H7 (cell line): ENCODE measurements around the gene C9orf72. TPM values are rescaled to one million over a fixed set of nuclear protein-coding genes. Genes with fewer than 3 reads are reported as not detected.
"Not testable (repeated sequence)": the region's sequence is repeated elsewhere in the genome, so short reads cannot be mapped to it uniquely, and the experiment has no call there.

Source experiments
- DNase-seq: peaks from one replicate; pipeline ENCODE4 v3.0.0; 2012
- H3K27me3 ChIP-seq: 2 replicates; pipeline ENCODE4 v1.6.0; 2011; ENCODE audit warnings: mild to moderate bottlenecking, low read length; ENCODE audit not compliant: control insufficient read depth, insufficient read depth
- H3K36me3 ChIP-seq: replicated peaks from 2 replicates; pipeline ENCODE4 v1.5.1; 2011; ENCODE audit warnings: low read length; ENCODE audit not compliant: control insufficient read depth, insufficient read depth
- H3K4me3 ChIP-seq: 2 replicates; pipeline ENCODE4 v1.5.1; 2011; ENCODE audit warnings: low read depth, mild to moderate bottlenecking, control low read depth, low read length, moderate library complexity; ENCODE audit not compliant: insufficient read depth
- total RNA-seq: library from RNA; depleted of rRNA; stranded (reverse); fragments of >200 nt; shearing (Covaris generic); gene quantifications from 2 replicates; pipeline ENCODE4 v1.2.3, GENCODE V29; 2014; rRNA removed

The C9orf72 gene, protein sequence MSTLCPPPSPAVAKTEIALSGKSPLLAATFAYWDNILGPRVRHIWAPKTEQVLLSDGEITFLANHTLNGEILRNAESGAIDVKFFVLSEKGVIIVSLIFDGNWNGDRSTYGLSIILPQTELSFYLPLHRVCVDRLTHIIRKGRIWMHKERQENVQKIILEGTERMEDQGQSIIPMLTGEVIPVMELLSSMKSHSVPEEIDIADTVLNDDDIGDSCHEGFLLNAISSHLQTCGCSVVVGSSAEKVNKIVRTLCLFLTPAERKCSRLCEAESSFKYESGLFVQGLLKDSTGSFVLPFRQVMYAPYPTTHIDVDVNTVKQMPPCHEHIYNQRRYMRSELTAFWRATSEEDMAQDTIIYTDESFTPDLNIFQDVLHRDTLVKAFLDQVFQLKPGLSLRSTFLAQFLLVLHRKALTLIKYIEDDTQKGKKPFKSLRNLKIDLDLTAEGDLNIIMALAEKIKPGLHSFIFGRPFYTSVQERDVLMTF
- total RNA-seq, result 16.5 and 27.6 TPM in 2 replicates

DNA sequence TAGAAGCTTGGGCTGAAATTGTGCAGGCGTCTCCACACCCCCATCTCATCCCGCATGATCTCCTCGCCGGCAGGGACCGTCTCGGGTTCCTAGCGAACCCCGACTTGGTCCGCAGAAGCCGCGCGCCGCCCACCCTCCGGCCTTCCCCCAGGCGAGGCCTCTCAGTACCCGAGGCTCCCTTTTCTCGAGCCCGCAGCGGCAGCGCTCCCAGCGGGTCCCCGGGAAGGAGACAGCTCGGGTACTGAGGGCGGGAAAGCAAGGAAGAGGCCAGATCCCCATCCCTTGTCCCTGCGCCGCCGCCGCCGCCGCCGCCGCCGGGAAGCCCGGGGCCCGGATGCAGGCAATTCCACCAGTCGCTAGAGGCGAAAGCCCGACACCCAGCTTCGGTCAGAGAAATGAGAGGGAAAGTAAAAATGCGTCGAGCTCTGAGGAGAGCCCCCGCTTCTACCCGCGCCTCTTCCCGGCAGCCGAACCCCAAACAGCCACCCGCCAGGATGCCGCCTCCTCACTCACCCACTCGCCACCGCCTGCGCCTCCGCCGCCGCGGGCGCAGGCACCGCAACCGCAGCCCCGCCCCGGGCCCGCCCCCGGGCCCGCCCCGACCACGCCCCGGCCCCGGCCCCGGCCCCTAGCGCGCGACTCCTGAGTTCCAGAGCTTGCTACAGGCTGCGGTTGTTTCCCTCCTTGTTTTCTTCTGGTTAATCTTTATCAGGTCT lies at the start of gene C9orf72:
TSS of gene C9orf72 (minus strand) at position 564 of the 716 bp plus-strand sequence. CDS start 6,361 bp downstream, outside the sequence.
- peak; percentile 92 for DNase-seq

DNA sequence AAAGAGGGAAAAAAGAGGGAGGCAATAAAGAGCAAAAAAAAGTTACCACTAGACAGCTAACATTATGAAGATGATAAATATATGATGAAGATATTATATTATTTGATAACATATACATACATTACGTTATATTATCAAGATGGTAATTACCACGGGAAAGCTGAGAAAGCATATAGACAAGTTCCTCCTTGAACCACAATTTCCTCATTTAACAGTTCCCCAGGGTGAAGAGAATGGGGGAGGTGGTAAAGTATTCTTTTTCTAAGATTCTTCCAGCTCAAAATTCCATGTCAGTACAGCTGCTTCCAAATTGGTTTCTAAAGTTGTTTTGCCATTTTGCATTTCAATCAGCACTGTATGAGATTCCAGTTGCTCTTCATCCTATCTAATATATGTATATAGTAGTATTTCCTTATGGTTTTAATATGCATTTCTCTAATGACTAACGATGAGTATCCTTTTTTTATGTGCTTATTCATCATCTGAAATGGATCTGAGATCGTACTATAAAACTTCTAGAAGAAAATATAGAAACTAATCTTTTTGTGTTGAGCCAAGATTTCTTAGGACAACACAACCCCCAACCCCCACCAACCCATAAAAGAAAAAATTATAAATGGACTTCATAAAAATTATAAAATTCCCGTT lies 49.5 kb upstream of the C9orf72 start:
- no peak for DNase-seq

More for the DNA sequence above, at the start of gene C9orf72:
- Histone ChIP-seq H3K4me3 (peak within 1 kb of the TSS; percentile 80), H3K36me3 (no peaks in the 10 kb centered on the region), H3K27me3 (no peaks in the 10 kb centered on the region)

DNA sequence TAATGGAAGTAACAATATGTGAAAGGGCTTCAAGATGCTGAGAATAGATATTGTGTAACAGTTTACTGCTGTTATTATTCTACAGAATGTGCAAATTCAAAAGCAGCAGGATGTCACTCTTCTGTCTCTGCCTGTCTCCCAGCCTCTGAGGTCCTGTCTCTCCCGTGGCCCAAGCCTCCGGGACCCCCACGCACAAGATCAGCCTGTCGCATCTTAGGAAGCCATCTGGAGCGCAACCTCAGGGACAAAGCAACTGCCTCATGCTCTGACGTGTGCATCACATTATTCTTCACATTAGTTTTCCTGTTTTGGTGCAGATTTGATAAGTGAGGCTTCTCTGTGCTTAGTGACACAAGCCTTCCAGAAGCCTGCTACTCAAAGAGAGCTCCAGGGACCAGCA lies 46.5 kb upstream of the C9orf72 start:
- Histone ChIP-seq H3K4me3 (no peak overlapping the region), H3K27me3 (no peaks in the 10 kb centered on the region), H3K36me3 (no peaks in the 10 kb centered on the region)
- DNase-seq, result no peak

More for the DNA sequence above, 49.5 kb upstream of the C9orf72 start:
- Histone ChIP-seq H3K36me3 (no peaks in the 10 kb centered on the region), H3K27me3 (no peaks in the 10 kb centered on the region), H3K4me3 (no peak overlapping the region)

DNA sequence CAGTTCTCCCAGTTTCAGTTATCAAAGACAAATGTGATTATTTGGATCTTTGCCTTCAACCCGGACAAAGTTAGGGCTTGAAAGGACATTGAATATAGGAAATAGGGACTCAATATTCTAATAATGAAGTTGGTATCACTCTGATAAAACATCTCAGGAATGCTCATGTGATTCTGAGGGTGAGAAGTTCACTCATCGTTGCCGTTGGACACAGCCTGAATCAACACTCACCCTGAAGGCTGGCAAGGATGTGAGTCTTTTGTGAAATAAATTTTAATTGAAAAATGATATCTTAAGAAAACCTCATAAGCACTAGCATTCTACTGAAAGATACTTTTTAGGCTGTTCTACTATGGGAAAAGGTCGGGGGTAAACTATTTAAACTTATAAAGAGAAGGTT lies 44.8 kb upstream of the C9orf72 start:
- no peak for DNase-seq
- Histone ChIP-seq H3K27me3 (no peaks in the 10 kb centered on the region), H3K36me3 (no peaks in the 10 kb centered on the region), H3K4me3 (no peak overlapping the region)

DNA sequence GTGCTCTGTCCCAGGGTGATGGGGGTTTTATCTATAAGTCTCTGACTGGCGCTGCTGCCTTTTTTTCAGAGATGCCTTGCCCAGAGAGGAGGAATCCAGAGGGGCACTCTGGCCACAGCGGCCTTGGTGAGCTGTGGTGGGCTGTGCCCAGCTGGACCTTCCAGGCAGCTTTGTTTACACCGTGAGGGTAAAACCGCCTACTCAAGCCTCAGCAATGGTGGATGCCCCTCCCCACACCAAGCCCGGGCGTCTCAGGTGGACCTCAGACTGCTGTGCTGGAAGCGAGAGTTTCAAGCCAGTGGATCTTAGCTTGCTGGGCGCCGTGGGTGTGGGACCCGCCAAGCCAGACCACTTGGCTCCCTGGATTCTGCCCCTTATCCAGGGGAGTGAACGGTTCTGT lies 41.3 kb upstream of the C9orf72 start:
- Histone ChIP-seq H3K27me3 (no peaks in the 10 kb centered on the region), H3K4me3 (no peak overlapping the region), H3K36me3 (no peaks in the 10 kb centered on the region)
- DNase-seq, result no peak

DNA sequence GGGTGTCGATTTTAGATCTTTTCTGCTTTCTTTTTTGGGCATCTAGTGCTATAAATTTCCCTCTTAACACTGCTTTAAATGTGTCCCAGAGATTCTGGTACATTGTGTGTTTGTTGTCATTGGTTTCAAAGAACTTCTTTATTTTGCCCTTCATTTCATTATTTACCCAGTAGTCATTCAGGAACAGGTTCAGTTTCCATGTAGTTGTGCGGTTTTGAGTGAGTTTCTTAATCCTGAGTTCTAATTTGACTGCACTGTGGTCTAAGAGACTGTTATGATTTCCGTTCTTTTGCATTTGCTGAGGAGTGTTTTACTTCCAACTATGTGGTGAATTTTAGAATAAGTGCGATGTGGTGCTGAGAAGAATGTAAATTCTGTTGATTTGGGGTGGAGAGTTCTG lies 38.8 kb upstream of the C9orf72 start:
- not testable (repeated sequence) for H3K4me3 ChIP-seq, DNase-seq, H3K36me3 ChIP-seq, H3K27me3 ChIP-seq

DNA sequence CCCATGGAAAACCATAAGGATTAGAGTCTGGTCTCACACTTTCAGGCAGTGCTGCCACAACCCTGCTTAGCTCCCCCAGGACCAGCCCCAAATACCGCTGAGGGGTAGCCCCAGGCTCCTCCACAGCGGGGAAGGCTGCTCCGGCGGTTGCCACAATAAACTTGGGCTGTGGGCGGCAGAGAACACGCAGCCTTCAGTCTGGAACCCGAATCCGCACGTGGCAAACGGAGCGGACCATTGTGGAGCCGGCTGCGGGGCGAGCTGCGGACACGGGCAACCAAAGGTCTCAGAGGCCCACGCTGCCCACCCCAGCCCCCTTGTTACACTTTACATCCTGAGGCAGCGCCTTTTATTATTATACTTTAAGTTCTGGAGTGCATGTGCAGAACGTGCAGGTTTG lies 37.3 kb upstream of the C9orf72 start:
- Histone ChIP-seq H3K36me3 (no peaks in the 10 kb centered on the region), H3K4me3 (no peak overlapping the region), H3K27me3 (no peaks in the 10 kb centered on the region)
- DNase-seq, result no peak

DNA sequence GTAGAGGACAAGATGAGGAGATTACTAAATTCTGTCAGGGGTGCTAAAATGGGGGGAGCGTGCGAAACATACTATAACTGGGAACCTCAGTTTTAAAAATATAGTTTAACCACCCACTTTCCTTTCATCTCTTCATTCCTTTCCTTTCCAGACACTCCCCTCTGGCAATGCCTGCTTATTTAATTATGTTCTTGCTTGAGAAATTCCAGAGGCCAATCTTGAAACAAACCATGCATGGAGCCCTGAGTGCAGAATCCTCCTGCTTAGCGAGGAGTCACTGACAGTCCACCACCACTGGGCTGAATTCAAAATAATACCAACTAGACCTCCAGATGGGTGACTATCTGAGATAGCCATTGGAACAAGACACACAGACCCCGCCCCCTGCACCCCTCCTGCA lies 29.7 kb upstream of the C9orf72 start:
- Histone ChIP-seq H3K27me3 (no peaks in the 10 kb centered on the region), H3K4me3 (no peak overlapping the region), H3K36me3 (no peaks in the 10 kb centered on the region)
- DNase-seq, result no peak

DNA sequence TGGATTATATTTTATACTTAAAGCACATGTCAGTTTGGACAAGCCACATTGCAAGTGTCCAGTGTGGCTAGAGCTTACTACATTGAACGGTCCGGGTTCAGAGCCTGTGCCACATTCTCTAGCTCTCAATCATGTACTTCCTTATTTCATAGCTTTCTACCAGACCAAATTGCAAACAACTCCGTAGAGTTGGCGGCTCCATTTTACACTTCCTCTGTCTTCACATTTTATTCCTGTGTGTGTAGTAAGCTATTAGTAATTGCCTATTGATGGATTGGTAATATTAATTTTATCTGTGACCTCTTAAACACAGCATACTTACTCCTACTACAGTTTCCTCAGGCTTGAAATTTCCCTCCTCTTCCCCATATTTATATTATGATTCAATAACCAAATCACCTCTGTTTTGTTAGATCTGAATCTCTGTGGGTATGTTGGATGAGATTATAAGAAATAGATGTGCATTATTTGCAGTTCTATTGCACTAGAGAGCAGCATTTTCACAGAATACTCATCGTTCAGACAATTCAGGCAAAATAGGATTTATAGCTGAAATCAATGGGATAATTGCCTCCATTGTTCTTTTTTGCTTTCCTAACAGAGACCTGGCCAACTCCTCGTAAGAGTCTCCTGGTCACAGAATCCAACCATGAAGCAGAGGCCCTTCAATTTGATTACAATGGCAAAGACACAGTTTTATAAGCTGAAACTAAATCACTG lies 29.0 kb upstream of the C9orf72 start:
- Histone ChIP-seq H3K27me3 (no peaks in the 10 kb centered on the region), H3K4me3 (no peak overlapping the region), H3K36me3 (no peaks in the 10 kb centered on the region)
- DNase-seq, result no peak

DNA sequence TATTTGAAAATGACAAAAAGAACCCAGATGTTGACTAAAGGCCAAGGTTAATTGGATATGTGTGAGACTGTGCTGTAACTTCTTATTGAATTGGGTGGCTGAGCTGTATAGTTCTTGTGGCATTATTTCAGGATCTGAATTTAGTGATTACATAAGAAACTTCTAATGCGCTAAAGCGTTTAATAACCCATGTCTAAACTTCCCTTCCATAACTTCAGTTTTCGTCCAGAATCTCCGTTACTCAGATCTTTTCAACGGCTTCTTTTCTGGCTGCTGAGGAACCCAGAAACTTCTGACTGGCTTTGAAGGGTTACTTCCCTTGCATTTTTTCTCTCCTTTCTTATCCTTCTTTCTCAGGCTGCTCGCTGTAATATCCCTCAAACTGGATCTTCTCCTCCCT lies 28.1 kb upstream of the C9orf72 start:
- Histone ChIP-seq H3K27me3 (no peaks in the 10 kb centered on the region), H3K4me3 (no peak overlapping the region), H3K36me3 (no peaks in the 10 kb centered on the region)
- no peak for DNase-seq

DNA sequence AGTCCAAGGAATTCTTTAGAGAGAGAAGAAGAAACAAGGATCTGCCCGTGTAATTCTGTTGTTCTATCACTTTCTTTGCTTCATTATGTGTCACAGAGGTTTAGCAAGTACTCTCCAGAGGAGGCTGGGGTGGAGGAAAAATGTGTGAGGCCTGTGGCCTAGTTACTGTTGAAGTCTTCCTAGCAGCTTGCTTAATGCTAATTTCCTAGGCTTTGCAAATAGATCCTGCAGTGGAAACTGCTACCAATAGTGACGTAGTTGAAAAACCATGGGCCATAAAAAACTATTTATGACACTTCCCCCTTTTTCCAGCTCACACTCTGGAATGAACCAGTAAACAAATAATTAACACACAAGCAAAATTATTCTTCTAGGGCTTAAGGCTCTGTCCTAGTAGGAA lies 27.0 kb upstream of the C9orf72 start:
- no peak for DNase-seq
- no peaks in the 10 kb centered on the region for H3K27me3 ChIP-seq
- H3K36me3 ChIP-seq, result no peaks in the 10 kb centered on the region
- no peak overlapping the region for H3K4me3 ChIP-seq

DNA sequence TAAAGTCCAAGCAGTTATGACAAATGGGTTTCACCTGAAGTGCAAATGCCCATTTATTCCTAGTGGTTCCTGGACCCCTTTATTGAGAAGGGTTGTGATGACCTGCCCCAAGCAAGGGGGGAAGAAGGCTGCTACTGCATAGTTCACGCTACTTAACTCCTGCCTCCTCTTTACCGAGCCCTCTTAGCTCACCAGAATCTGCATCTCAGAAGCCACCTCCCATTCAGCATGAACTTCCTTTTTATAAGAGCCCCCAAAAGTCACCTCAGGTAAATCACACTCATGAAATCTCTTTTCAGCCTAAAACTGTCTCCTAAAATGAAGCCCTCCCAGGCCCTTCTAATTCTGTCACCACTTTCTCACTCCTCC lies 26.6 kb upstream of the C9orf72 start:
- no peak overlapping the region for H3K4me3 ChIP-seq
- DNase-seq, result no peak
- H3K27me3 ChIP-seq, result no peaks in the 10 kb centered on the region
- no peaks in the 10 kb centered on the region for H3K36me3 ChIP-seq

DNA sequence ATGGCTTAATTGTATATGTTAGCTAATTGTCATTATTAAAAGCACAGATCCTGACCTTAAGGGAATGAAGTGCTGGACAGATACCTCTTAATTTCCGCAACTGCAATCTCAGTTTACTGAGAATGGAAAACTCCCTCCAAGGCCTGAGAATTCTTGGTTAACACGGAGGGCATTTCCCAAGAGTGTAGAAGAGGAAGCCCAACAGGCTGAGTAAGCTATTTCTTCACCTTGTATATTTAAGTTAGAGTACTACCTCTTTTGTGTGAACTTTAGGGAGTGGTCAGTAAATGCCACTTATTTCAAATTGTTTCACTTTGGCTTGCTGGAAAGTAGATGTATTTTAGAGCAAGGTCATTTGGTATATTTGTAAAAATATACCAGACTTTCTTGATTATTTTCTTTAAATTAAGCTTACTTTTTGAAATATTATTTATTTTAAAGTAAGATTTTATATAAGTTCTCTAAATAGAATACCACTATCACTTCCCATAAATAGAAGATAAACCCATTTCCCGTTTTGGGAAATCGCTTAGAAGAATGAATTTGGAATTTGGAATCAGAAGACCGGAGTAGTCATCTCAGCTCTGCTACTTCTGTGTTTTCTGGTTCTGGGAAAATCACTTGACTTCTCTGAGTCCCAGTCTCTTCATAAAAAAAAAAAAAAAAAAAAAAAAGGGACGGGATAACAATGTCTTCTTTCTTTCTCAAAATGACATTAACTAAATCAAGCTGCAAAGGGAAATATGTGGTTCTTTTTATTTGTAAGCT lies 26.0 kb upstream of the C9orf72 start:
- H3K4me3 ChIP-seq, result no peak overlapping the region
- H3K36me3 ChIP-seq, result no peaks in the 10 kb centered on the region
- no peaks in the 10 kb centered on the region for H3K27me3 ChIP-seq
- no peak for DNase-seq

DNA sequence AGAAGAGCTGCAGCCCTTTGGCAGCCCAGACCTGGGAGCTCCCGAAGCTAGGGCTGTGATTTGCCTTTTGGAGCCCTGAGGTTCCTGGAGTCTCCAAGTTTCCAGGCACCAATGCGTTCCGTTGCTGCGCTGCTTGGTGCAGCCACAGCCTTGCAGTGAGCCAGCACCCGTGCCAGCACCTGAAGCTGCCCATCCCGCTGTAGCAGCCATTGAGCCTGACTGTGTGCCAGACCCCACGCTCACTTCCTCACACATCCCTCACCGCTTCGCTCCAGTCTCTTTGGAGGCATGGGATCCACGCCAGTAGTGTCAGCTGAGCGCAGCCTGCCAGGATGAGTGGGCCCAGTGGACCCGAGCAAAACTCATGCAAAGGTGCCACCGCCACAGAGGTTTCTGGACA lies 22.5 kb upstream of the C9orf72 start:
- Histone ChIP-seq H3K27me3 (no peaks in the 10 kb centered on the region), H3K4me3 (no peak overlapping the region), H3K36me3 (no peaks in the 10 kb centered on the region)
- DNase-seq, result no peak
